ENCODE measurements around the gene ARHGEF5. TPM values are rescaled to one million over a fixed set of nuclear protein-coding genes. Genes with fewer than 3 reads are reported as not detected.

ARHGEF5 gene
- total and polyA plus RNA-seq, 2 of the 13 experiments (the other 11 are each of a cell fraction or from before 2014, with no cell fraction given): 1.2 to 1.3 TPM

GRCh38 chr7:144407266-144407931 is 52.2 kb downstream of the ARHGEF5 start:
- no TSS peak for BruUV-seq (replicated peaks)
- Histone ChIP-seq H3K9ac (ENCODE audit: insufficient read depth, low read depth, low read length) (no peak overlapping the region), H3K27ac (ENCODE audit: extremely low read length, insufficient read depth, low read length) (no peak overlapping the region), H3K36me3 (replicated peaks in 1 of 2; ENCODE audit: control insufficient read depth in 1 of 2, insufficient read depth in 2 of 2, low read length in 2 of 2) (no peaks in the 10 kb centered on the region), H3K9me3 (ENCODE audit: low read length) (no peaks in the 10 kb centered on the region), H4K20me1 (ENCODE audit: insufficient read depth, low read length) (no peaks in the 10 kb centered on the region), H3K4me3 (replicated peaks in 1 of 3; ENCODE audit: insufficient read depth in 1 of 3, low read depth in 2 of 3, low read length in 3 of 3) (no peak overlapping the region), H2AFZ (ENCODE audit: low read length) (no peak overlapping the region), H3K4me1 (ENCODE audit: insufficient read depth, low read length) (no peaks in the 10 kb centered on the region), H3K79me2 (ENCODE audit: insufficient read depth, low read length) (no peaks in the 10 kb centered on the region), H3K4me2 (ENCODE audit: low read depth, low read length) (no peak overlapping the region), H3K27me3 (ENCODE audit: control insufficient read depth in 1 of 2, insufficient read depth in 2 of 2, low read length in 2 of 2) (peaks cover 0 to 10% of the 10 kb centered on the region in 2 experiments; a peak in 3 of 5 replicates)
- WGBS (ENCODE audit: low lambda C conversion rate): 10% methylated on average over 12 of the region's 12 CpGs
- DNase-seq (ENCODE audit: low spot score): no peak
- no peak for FAIRE-seq
- ATAC-seq: no peak
- in situ Hi-C loops (cut with HindIII; ENCODE audit: extremely low pct_ligation_motif_present, low pct_unique_long_range_greater_than_20kb): no loop called here
- intact Hi-C loops (cut with micrococcal nuclease; ENCODE audit: unreplicated experiment): no loop called here
- CTCF ChIA-PET (ENCODE audit: low intra/inter-chr PET ratio, low total read pairs): no interaction called here
- TF ChIP-seq ZNF121 (CRISPR knock-in tag; IDR thresholded peaks at IDR 0.05): no peak
- no peak for TF ChIP-seq SRSF4 (IDR thresholded peaks at IDR 0.05; ENCODE audit: low read depth, low read length, poor library complexity, severe bottlenecking)
- TF ChIP-seq ZNF207 (IDR thresholded peaks at IDR 0.05; ENCODE audit: borderline replicate concordance): no peak
- no peak for TF ChIP-seq TRIM24 (CRISPR knock-in tag; IDR thresholded peaks at IDR 0.05)
- no peak for TF ChIP-seq PAWR (CRISPR knock-in tag; IDR thresholded peaks at IDR 0.05; ENCODE audit: borderline replicate concordance)
- TF ChIP-seq ZNF75D (CRISPR knock-in tag; IDR thresholded peaks at IDR 0.05; ENCODE audit: borderline replicate concordance): no peak
- no peak for TF ChIP-seq FOSL2 (CRISPR knock-in tag; IDR thresholded peaks at IDR 0.05)
- no peak for TF ChIP-seq SP2 (CRISPR knock-in tag; IDR thresholded peaks at IDR 0.05)
- POLR2A ChIA-PET: no interaction called here

- Histone ChIP-seq H3K9ac (ENCODE audit: insufficient read depth, low read depth, low read length) (no peak overlapping the region), H4K20me1 (ENCODE audit: insufficient read depth, low read length) (no peaks in the 10 kb centered on the region), H3K9me3 (ENCODE audit: low read length) (no peaks in the 10 kb centered on the region), H3K27ac (ENCODE audit: extremely low read length, insufficient read depth, low read length) (no peak overlapping the region), H3K4me2 (ENCODE audit: low read depth, low read length) (no peak overlapping the region), H3K4me1 (ENCODE audit: insufficient read depth, low read length) (no peaks in the 10 kb centered on the region), H3K27me3 (ENCODE audit: control insufficient read depth in 1 of 2, insufficient read depth in 2 of 2, low read length in 2 of 2) (peaks cover 0 to 8% of the 10 kb centered on the region in 2 experiments; a peak in 3 of 5 replicates), H3K36me3 (replicated peaks in 1 of 2; ENCODE audit: control insufficient read depth in 1 of 2, insufficient read depth in 2 of 2, low read length in 2 of 2) (no peaks in the 10 kb centered on the region), H3K4me3 (replicated peaks in 1 of 3; ENCODE audit: insufficient read depth in 1 of 3, low read depth in 2 of 3, low read length in 3 of 3) (no peak overlapping the region), H2AFZ (ENCODE audit: low read length) (no peak overlapping the region), H3K79me2 (ENCODE audit: insufficient read depth, low read length) (no peaks in the 10 kb centered on the region)
- ATAC-seq (no peak), DNase-seq (ENCODE audit: low spot score) (no peak), FAIRE-seq (no peak)
- in situ Hi-C loops (cut with HindIII; ENCODE audit: extremely low pct_ligation_motif_present, low pct_unique_long_range_greater_than_20kb): no loop called here
- ChIA-PET CTCF (ENCODE audit: low intra/inter-chr PET ratio, low total read pairs) (no interaction called here), POLR2A (no interaction called here)
- 0% methylated on average over 3 of the region's 3 CpGs for WGBS (ENCODE audit: low lambda C conversion rate)
- intact Hi-C loops (cut with micrococcal nuclease; ENCODE audit: unreplicated experiment): no loop called here
- TF ChIP-seq GLI4 (CRISPR knock-in tag; IDR thresholded peaks at IDR 0.05; ENCODE audit: borderline replicate concordance) (no peak), MZF1 (CRISPR knock-in tag; IDR thresholded peaks at IDR 0.05; ENCODE audit: borderline replicate concordance) (no peak)
- BruUV-seq (replicated peaks): no TSS peak
These were observed 52.9 kb downstream of the ARHGEF5 start for GRCh38 chr7:144408121-144408520.
